HG02571 (cell line): Measurements from ENCODE around the gene COQ2.

Experiments used
- ATAC-seq: cut with Tn5 transposase; IDR thresholded peaks from one replicate; pipeline ENCODE4 v1.9.1; 2021; ENCODE audit warnings: mild to moderate bottlenecking, moderate library complexity; ENCODE audit not compliant: unreplicated experiment

The COQ2 gene

DNA sequence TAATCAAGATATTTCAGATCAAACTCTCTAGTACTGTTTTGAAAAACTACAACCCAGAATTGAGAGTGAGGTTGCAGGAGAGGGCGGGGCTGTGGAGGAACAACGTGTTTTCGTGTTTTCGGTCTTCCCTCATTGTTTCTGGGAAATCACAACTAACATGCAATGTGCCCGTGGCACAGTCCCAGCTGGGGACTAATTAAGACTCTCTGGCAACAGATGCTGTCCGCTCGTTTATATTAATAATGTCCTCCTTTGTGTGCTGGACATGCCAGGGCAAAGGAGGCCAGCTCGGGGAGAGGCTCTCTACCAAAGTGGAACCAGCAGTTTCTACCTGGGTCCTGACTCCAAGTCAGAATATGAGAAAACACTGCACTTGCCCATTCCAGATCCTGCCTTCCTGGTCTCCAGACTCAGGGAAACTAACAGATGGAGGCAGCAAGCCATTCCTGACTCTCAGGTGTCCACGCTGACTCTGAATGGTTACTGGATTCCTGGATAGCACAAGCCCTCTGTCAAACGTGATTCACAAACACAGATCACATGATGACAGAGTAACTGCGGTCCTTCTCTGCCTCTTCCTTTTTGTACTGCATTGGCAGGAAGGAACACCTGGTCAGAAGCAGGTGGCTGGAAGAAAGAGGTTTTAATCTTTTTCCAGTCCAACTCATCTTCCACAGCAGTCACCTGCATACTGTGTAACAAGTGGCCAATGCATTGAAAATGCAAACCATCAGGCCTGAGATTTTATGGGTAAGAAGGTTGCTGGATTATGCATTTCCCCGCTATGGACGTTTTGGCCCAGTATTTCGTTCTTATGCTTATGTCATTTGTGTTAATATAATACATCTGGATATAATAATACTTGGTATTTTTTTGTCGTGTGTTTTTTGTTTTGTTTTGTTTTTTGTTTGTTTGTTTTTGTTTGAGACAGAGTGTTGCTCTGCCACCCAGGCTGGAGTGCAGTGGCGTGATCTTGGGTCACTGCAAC is 65.0 kb downstream of the COQ2 start:
- no peak for ATAC-seq

DNA sequence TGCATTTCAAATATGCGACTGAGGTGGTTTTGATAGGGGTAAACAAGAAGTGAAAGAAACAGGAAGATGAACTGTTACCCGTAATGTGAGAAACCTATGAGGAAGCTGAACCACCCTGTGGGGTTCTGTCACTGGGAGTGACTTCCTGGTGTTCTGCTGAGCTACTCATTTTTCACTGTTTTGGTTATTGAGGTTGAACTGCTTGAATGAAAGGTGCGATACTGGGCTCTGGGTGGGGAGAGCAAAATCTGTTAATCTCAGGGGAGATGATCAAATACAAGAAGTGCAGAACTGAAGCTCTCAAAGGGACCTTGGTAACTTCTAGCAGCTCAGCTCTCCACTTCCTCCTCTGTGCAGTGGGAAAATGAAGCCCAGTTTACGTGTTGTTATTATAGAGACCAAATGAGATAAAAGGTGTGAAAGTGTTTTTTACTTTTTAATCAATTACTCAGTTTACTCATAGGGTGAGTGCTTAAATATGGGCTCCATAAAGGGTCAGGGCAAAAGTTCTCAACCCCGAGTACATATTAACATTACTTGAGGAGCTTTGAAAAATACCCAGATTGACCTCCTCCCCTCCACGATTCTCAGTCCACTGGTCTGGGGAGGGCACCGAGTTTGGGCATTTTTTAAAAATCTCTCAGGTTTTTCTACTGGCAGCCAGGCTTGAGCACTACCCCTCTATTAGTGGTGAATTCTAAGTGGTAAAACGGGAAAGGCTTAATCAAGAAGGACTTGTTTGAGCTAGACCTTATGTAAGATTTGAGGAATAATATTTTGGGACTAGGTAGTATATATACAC is 66.7 kb downstream of the COQ2 start:
- ATAC-seq: peak; percentile 68

DNA sequence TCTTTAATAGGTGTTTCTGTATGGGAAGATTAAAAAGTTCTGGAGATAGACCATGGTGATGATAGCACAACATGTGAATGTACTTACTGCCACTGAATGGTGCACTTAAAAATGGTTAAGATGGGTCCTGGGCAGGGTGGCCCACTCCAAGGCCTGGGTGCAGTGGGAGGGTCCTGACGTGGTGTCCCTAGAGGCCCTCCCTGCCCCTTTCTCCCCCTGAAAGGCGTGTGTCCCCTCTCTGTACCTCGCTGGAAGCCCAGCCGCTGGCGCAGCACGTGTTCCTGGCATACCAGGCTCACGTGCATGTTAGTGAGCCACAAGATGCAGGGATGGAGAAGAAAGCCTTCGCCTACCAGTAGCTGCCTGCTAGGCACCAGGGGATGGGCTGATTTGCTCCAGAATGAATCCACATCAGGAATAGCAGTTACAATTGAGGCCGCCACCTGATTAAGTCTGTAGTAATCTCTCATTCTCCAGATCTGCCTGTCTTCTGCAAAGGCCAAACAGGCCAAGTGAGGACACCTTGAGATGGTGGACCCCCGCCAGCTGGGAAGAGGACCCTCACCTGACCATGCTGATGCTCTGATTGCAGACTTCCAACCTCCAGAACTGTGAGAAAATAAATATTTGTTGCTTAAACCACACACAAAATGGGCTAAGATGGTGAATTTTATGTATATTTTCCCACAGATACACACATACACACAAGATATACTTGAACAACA is 67.5 kb downstream of the COQ2 start:
- no peak for ATAC-seq

DNA sequence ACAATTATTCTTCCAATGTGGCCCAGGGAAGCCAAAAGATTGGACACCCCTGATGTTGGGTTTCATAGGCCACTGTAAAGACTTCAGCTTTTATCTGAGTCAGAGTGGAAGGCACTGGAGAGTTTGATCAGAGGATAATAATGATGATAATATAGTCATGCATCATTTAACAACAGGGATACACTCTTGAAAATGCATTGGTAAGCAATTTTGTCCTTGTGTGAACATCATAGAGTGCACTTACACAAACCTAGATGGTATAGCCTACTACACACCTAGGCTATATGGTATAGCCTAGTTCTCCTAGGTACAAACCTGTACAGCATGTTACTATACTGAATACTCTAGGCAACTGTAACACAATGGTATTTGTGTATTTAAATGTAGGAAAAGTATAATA is 70.5 kb downstream of the COQ2 start:
- ATAC-seq: no peak
